Endothelial cell (in vitro differentiated cells): Measurements from ENCODE around the gene CAPN15. TPM values are rescaled to one million over a fixed set of nuclear protein-coding genes. Genes with fewer than 3 reads are reported as not detected.

Source experiments
- DNase-seq: peaks from one replicate; pipeline ENCODE4 v3.0.0; 2021; ENCODE audit warnings: low spot score
- H3K27ac Mint-ChIP-seq: one replicate; pipeline ENCODE4 v1.8.0; 2021; ENCODE audit warnings: mixed read lengths, inconsistent platforms; ENCODE audit not compliant: unreplicated experiment
- H3K27me3 Mint-ChIP-seq: one replicate; pipeline ENCODE4 v1.8.0; 2021; ENCODE audit warnings: mild to moderate bottlenecking, moderate library complexity, mixed read lengths, inconsistent platforms; ENCODE audit not compliant: unreplicated experiment
- H3K36me3 Mint-ChIP-seq: one replicate; pipeline ENCODE4 v1.8.0; 2021; ENCODE audit warnings: mild to moderate bottlenecking, low read depth, mixed read lengths, inconsistent platforms; ENCODE audit not compliant: unreplicated experiment
- H3K4me1 Mint-ChIP-seq: one replicate; pipeline ENCODE4 v1.8.0; 2021; ENCODE audit warnings: mild to moderate bottlenecking, mixed read lengths, inconsistent platforms; ENCODE audit not compliant: unreplicated experiment
- H3K4me3 Mint-ChIP-seq: one replicate; pipeline ENCODE4 v1.8.0; 2021; ENCODE audit warnings: mild to moderate bottlenecking, mixed read lengths, inconsistent platforms; ENCODE audit not compliant: unreplicated experiment
- H3K9me3 Mint-ChIP-seq: one replicate; pipeline ENCODE4 v1.8.0; 2021; ENCODE audit warnings: mixed read lengths, inconsistent platforms; ENCODE audit not compliant: unreplicated experiment
- total RNA-seq: library from RNA; stranded (reverse); fragmentation: NEBNext Ultra II Directional; extraction: Animal tissue kit (Norgen Biotek cat#: 25700); gene quantifications from one replicate; pipeline ENCODE4 v1.2.1, GENCODE V29; 2021; ENCODE audit not compliant: unreplicated experiment
- TF ChIP-seq, protein P1 (sequence below): fragments of 200-600 bp; sonication (generic); IDR thresholded peaks from one replicate; pipeline ENCODE4 v1.5.0; 2021; ENCODE audit warnings: antibody characterized with exemption; ENCODE audit not compliant: unreplicated experiment

The CAPN15 gene
- total RNA-seq, 1 donor from 2014 or later, result 49.0 TPM

DNA sequence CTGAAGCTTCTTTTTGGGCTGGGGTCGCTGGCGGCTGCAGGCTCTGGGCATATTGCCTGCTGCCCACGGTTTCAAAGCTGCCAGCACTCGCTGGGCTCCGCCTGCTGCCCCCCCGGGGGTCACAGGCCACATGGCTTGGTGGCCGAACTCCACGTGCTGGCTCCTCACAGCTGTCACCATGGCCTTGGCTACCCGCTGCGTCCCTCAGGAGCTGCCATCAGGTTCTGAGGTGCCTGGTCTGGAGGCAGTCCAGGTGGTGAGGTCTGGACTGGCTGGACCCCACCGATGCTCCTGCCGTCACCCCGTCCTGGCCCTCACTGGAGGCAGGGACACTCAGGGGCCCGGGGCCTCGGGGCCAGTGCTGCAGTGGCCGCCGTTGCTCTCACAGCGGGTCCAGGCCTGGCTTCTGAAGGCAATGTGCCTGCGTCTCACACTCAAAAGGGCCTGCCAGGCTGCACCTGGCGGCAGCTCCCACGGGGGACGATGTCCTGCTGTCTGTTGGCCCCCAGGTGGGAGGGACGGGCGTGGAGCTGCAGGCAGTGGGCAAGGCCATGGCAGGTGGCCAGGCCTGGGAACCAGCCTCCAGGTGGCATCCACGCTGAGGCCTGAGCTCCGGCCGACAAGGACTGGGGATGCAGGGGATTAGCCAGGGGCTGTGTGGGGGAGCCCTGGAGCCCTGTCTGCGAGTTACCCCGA, 13.3 kb downstream of the CAPN15 start:
- TF ChIP-seq, protein P1, sequence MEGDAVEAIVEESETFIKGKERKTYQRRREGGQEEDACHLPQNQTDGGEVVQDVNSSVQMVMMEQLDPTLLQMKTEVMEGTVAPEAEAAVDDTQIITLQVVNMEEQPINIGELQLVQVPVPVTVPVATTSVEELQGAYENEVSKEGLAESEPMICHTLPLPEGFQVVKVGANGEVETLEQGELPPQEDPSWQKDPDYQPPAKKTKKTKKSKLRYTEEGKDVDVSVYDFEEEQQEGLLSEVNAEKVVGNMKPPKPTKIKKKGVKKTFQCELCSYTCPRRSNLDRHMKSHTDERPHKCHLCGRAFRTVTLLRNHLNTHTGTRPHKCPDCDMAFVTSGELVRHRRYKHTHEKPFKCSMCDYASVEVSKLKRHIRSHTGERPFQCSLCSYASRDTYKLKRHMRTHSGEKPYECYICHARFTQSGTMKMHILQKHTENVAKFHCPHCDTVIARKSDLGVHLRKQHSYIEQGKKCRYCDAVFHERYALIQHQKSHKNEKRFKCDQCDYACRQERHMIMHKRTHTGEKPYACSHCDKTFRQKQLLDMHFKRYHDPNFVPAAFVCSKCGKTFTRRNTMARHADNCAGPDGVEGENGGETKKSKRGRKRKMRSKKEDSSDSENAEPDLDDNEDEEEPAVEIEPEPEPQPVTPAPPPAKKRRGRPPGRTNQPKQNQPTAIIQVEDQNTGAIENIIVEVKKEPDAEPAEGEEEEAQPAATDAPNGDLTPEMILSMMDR, result no peak
- Mint-ChIP-seq H3K36me3 (peaks cover 3% of the 10 kb centered on the region), H3K27me3 (peaks cover 4% of the 10 kb centered on the region), H3K4me3 (no peak overlapping the region), H3K27ac (no peak overlapping the region), H3K9me3 (no peaks in the 10 kb centered on the region), H3K4me1 (no peaks in the 10 kb centered on the region)
- DNase-seq, result no peak

DNA sequence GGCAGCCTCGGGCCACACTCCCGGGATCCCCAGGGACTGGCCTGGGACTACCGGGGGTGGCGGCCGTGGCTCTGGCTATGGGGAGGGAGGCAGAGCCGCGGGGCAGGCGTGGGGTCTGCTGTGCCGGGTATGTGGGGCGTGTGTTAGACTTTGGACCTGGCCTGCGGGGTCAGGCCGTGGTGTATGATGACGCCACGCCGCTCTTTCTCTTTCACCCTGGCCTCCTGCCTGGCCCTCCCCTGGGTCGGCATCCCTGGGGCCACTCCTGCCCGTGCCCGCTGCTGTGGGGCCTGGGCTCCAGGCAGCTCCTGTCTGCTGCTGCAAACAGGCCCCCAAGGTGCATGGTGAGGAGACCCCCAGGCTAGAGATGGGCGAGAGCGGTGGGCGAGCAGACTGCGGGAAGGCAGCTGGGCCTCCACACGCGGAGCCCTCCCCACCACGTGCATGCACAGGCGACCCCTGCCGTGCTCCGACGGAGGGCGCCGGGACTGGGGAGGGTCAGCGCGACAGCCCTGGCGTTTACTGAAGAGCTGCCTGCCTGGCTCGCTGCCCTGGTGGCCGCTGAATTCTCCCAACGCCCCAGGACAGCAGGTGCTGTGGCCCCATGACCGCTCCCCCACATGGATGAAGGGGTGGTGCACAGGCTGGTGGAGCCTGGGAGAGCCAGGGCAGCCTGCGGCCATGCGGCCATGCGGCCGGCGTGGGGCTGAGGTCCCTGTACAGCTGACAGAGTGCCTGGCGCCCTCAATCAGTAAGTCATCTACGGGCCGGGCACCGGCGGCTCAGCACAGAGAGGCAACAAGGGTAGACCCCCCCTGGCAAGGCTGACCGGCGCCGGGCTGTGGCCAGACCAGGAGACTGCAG, 16.0 kb downstream of the CAPN15 start:
- Mint-ChIP-seq H3K4me3 (no peak overlapping the region), H3K9me3 (no peaks in the 10 kb centered on the region), H3K36me3 (peaks cover 3% of the 10 kb centered on the region), H3K27ac (no peak overlapping the region), H3K27me3 (peaks cover 7% of the 10 kb centered on the region), H3K4me1 (no peaks in the 10 kb centered on the region)
- TF ChIP-seq, protein P1, result no peak
- no peak for DNase-seq

DNA sequence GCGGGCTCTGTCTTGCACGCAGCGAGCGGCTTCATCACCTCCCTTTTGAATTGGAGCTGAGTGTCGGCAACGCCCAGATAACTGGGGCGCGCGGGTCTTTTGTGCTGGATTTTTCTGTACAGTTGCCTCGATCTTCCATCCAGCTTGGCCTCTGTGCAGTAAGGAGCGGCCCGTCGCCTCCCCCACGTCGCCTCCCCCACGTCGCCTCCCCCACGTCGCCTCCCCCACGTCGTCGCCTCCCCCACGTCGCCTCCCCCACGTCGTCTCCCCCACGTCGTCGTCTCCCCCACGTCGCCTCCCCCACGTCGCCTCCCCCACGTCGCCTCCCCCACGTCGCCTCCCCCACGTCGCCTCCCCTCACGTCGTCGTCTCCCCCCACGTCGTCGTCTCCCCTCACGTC, 17.0 kb downstream of the CAPN15 start:
- TF ChIP-seq, protein P1, result no peak
- Mint-ChIP-seq H3K4me1 (no peaks in the 10 kb centered on the region), H3K36me3 (peaks cover 2% of the 10 kb centered on the region), H3K27me3 (peaks cover 7% of the 10 kb centered on the region), H3K9me3 (no peaks in the 10 kb centered on the region), H3K4me3 (no peak overlapping the region), H3K27ac (no peak overlapping the region)
- no peak for DNase-seq

DNA sequence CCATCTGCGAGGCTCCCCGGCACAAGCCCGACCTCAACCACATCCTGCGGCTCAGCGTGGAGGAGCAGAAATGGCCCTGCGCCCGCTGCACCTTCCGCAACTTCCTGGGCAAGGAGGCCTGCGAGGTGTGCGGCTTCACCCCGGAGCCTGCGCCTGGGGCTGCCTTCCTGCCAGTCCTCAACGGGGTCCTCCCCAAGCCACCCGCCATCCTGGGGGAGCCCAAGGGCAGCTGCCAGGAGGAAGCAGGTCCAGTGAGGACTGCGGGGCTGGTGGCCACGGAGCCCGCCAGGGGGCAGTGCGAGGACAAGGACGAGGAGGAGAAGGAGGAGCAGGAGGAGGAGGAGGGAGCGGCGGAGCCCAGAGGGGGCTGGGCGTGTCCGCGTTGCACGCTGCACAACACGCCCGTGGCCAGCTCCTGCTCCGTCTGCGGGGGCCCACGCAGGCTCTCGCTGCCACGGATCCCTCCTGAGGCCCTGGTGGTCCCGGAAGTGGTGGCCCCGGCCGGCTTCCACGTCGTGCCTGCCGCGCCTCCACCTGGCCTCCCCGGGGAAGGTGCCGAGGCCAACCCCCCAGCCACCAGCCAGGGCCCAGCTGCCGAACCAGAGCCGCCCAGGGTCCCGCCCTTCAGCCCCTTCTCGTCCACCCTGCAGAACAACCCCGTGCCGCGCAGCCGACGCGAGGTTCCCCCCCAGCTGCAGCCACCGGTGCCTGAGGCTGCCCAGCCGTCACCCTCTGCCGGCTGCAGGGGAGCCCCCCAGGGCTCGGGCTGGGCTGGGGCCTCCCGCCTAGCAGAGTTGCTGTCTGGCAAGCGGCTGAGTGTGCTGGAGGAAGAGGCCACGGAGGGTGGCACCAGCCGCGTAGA, 19.6 kb downstream of the CAPN15 start:
- peak; percentile 61 for DNase-seq
- Mint-ChIP-seq H3K9me3 (no peaks in the 10 kb centered on the region), H3K4me1 (no peaks in the 10 kb centered on the region), H3K4me3 (no peak overlapping the region), H3K27ac (no peak overlapping the region), H3K27me3 (peaks cover 7% of the 10 kb centered on the region), H3K36me3 (no peaks in the 10 kb centered on the region)
- TF ChIP-seq, protein P1, result peak; percentile 35
